ENCODE results near the gene EMB. TPM values are rescaled to one million over a fixed set of nuclear protein-coding genes. Genes with fewer than 3 reads are reported as not detected.
"Not testable (repeated sequence)": the region's sequence is repeated elsewhere in the genome, so short reads cannot be mapped to it uniquely, and the experiment has no call there.

Gene EMB
- total RNA-seq, 1 experiment from 2014 or later, result 13.3 TPM

DNA sequence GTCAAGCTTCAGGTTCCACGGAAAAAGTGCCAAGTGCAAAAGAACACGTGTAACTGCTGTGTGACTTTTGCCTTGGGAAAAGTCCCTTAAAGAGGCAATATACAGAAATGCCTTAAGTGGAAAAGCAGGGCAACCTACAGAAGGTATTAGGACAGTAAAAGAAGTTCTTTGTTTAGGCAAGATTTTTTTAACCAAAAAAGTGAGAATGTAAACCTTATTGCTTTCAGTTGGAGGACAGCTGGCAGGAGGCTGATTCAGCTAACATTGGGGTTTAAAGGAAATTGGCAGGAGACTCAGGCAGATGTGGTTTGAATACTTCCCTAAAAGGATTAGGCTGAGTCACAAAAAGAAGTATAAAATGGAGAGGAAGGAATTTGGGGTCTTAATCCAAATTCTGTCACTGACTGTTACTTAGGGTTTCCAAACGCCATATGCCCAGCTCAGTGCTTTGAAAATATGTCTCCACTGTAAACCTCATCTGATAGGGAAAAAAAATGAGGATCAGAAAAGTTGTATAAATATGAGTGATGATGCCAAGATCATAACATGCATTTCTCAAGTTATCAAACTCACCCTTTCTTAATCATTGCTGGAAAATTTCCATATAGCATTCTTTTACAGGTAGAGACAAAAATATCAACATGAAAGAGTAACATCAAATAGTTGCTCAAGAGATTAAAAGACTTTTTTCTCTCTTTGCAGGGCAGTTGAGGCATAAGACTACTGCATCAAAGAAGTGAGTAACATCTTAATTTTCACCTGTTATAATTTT is 9.8 kb downstream of the EMB start:
- in situ Hi-C loops (cut with HindIII; ENCODE audit: low sequenced_read_pairs); DNase-seq (ENCODE audit: low spot score): not testable (repeated sequence)

DNA sequence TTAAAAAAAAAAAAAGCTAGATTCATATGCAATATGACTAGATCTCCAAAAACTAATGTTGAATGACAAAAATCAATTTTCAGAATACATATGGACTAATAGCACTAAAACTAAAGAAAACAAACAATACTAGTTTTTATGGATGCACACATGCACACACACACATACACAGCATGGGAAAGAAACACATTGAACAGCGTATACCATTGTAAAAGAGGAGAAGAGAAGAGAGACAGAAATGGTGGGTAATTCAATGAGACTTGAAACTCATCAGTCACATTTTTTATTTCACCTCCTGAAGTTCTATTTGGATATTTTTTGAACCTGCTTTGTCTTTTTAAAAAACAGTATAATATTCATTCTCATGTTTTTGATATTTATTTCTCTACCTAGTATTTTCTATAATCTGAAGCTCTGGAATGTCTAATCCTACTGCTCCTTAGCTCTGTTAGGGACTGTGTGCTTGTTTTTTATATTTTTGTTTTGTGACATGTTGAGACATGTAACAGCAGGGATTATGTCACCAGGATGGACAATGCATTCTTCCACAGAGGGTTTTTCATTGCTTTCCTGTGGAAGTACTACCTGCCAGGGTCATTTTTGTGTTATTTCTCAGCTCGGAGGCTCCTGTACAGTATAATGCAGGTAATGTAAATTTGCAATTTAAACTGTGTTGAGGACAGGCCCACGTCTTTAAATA is 17.8 kb downstream of the EMB start:
- DNase-seq (ENCODE audit: low spot score); in situ Hi-C loops (cut with HindIII; ENCODE audit: low sequenced_read_pairs): not testable (repeated sequence)

DNA sequence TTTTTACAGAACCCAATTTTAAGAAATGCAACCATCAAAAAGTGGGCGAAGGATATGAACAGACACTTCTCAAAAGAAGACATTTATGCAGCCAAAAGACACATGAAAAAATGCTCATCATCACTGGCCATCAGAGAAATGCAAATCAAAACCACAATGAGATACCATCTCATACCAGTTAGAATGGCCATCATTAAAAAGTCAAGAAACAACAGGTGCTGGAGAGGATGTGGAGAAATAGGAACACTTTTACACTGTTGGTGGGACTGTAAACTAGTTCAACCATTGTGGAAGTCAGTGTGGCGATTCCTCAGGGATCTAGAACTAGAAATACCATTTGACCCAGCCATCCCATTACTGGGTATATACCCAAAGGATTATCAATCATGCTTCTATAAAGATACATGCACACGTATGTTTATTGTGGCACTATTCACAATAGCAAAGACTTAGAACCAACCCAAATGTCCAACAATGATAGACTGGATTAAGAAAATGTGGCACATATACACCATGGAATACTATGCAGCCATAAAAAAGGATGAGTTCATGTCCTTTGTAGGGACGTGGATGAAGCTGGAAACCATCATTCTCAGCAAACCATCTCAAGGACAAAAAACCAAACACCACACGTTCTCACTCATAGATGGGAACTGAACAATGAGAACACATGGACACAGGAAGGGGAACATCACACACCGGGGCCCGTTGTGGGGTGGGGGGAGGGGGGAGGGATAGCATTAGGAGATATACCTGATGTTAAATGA is 19.7 kb downstream of the EMB start:
- in situ Hi-C loops (cut with HindIII; ENCODE audit: low sequenced_read_pairs); DNase-seq (ENCODE audit: low spot score): not testable (repeated sequence)

DNA sequence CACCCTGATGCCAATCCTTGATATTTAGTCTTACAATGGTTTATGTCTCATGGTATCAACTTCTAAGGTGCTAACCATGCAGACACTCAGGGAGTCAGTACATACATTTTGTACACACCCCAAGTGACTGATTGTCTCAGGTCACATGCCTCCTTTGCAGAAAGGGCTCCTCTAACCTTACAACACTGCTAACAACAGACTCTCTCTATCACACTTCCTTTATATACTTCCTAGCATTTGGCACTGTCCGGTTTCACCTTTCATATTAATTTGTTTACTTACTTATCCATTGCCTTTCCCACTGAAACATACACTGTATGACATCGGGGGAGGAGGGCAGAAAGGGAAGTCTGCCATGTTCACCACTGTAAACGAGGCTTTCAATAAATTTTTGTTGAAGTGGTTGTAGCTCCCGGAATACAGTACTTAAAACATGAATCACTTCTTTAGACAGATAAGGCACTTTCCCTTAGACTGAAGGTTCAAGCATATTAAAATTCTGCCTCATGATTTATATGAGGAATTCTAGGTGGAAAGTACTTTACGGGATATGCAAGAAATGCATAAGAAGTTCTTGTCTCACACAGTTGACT is 20.6 kb downstream of the EMB start:
- no peak for DNase-seq (ENCODE audit: low spot score)
- in situ Hi-C loops (cut with HindIII; ENCODE audit: low sequenced_read_pairs), result no loop called here

DNA sequence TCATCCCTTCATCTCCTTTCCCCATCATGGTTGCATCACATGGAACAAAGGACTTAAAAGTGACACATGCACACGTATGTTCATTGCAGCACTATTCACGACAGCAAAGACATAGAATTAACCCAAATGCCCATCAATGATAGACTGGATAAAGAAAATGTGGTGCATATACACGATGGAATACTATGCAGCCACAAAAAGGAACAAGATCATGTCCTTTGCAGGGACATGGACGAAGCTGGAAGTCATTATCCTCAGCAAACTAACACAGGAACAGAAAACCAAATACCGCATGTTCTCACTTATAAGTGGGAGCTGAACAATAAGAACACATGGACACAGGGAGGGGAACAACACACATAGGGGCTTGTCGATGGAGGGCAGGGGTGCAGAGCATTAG is 21.4 kb downstream of the EMB start:
- in situ Hi-C loops (cut with HindIII; ENCODE audit: low sequenced_read_pairs); DNase-seq (ENCODE audit: low spot score): not testable (repeated sequence)

DNA sequence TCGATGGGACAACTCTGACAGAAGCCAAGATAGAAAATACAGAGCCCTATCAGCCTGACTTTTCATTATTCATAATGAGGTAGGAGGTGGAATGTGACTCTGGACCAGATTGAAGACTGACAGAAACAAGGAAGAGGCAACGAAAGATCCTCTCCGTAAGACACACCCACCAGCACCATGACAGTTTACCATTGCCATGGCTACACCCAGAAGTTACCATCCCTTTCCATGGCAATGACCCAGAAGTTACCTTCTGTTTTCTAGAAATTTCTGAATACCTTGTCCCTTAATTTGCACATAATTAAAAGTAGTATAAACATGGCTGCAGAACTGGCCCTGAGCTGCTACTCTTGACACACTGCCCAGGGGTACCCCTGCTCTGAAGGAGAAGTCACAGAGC is 24.5 kb downstream of the EMB start:
- in situ Hi-C loops (cut with HindIII; ENCODE audit: low sequenced_read_pairs); DNase-seq (ENCODE audit: low spot score): not testable (repeated sequence)

DNA sequence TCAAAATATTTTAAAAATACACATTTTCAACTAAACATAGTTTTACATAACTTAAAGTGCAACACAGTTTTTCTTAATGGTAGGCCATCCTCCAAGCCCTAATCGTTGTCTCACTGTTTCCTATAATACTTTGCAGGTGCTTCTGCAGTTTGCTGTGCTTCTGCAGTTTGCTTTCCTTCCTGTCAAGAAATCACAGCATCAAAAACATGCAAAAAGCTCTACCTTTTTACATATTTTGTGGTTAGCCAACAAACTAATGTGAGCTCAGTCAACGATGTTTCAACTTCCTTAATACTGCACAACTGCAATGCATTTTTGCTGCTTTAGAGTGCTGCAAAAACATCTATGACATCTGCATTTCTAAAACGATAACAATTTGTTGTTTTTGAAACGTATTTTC is 25.2 kb downstream of the EMB start:
- in situ Hi-C loops (cut with HindIII; ENCODE audit: low sequenced_read_pairs), result no loop called here
- no peak for DNase-seq (ENCODE audit: low spot score)

DNA sequence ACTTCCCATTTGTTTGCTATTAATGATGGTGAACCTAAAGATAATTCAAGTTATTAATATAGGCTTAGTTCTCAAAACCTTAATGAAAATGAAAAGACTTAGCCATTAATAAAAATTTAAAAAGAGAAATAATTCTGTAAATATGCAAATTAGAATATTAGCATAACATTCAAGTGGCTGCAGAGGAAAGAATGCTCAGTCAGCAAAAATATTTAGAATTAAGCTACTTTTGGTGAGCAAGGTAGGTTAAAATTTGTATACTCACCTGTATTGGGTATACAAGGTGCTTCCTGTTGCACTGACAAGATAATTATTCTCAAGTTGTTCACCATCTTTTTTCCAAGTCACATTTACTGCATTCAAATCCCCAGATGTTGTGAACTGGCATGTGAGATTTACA is 30.2 kb downstream of the EMB start:
- DNase-seq (ENCODE audit: low spot score); in situ Hi-C loops (cut with HindIII; ENCODE audit: low sequenced_read_pairs): not testable (repeated sequence)

DNA sequence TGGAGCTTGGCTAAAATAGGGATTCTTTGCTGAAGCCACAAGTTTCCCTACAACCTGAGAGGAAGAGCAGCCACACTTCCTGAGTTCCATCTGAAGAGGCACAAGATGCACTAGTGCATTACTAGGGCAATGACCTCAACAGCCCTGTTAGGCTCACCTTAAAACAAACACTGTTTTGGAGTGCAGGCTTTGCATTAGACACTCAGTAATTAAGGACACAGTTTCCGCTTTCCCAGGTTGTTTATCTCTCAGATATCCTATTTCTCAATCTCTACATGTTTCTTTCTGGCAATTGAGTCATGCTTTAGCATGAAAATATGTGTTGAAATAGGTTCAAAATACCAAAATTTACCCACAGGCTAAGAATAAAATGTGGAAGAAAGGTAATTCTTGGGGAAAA is 34.2 kb downstream of the EMB start:
- no peak for DNase-seq (ENCODE audit: low spot score)
- in situ Hi-C loops (cut with HindIII; ENCODE audit: low sequenced_read_pairs), result no loop called here

DNA sequence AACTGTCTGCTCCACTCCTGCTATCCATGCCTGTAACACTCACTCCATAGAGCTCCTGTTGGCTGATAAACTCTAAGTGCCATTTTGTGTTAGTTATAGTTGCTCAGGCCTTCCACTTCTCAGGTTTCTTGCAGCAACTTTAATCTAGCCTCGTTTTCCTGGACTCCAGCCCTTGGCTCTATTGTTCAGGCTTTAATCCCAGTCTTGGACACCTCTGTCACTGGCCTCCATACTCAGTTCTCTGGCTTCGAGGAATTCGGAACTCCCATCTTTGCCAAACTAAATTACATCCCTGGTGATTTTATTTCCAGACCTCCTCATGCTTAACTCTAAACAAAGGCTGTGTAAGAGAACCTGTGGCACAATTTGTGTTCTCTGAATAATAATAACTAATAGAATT is 39.8 kb downstream of the EMB start:
- in situ Hi-C loops (cut with HindIII; ENCODE audit: low sequenced_read_pairs), result no loop called here
- DNase-seq (ENCODE audit: low spot score), result no peak

DNA sequence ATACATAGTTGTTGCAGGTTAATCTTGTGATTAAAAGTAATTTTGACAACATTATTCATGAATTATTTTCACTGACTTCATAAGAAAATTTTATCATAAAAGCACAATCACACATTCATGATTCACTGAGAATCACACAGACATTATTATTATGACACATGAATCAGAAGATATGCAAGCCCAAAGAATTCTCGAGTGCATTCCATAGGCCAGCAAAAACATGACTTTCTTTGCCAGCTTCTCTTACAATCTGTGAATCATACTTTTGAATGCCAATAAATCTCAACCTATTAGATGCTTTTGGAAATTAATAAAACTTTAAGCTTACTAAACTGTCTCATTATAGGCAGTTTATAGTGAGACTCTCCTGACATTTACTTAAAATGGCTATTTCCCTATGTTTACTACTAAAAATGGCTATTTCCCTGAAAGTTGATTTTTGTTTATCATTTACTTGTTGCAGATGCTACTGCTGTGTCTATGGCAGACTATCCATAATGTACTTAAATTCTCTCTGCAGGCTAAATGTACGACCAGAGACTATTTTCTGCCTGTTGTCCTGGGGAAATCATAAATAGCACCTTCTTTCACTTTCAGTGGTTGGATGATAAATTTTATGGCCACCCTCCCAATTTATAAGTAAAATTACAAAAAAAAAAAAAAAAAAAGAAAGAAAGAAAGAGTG is 47.0 kb downstream of the EMB start:
- DNase-seq (ENCODE audit: low spot score); in situ Hi-C loops (cut with HindIII; ENCODE audit: low sequenced_read_pairs): not testable (repeated sequence)

DNA sequence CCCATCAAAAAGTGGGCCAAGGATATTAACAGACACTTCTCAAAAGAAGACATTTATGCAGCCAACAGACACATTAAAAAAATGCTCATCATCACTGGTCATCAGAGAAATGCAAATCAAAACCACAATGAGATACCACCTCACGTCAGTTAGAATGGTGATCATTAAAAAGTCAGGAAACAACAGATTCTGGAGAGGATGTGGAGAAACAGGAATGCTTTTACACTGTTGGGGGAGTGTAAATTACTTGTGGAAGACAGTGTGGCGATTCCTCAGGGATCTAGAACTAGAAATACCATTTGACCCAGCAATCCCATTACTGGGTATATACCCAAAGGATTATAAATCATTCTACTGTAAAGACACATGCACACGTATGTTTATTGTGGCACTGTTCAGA is 48.8 kb downstream of the EMB start:
- in situ Hi-C loops (cut with HindIII; ENCODE audit: low sequenced_read_pairs); DNase-seq (ENCODE audit: low spot score): not testable (repeated sequence)

DNA sequence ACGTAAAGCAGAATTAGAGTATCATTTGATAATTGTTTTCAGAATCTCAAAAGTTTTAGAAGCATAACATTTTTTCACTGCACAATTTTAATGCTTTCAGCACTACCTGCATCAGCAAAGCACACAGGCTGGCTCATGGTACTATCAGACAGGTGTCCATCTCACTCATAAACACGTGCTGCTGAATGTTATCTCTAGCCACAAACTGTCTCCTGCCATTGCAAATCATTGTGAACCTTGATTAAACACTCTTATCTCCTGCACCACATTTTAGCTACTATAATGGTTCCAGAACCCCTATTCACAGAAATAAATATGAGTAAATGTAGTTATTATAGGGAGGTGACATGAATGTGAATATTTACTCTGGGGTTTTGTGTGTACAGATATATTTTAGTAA is 56.7 kb downstream of the EMB start:
- in situ Hi-C loops (cut with HindIII; ENCODE audit: low sequenced_read_pairs); DNase-seq (ENCODE audit: low spot score): not testable (repeated sequence)

DNA sequence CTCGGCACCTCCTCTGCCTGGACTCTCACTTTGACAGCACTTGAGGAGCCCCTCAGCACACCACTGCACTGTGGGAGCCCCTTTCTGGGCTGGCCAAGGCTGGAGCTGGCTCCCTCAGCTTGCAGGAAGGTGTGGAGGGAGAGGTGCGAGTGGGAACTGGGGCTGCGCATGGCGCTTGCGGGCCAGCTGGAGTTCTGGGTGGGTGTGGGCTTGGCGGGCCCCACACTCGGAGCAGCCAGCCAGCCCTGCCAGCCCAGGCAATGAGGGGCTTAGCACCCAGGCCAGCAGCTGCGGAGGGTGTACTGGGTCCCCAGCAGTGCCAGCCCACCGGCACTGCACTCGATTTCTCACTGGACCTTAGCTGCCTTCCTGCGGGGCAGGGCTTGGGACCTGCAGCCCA is 64.4 kb downstream of the EMB start:
- DNase-seq (ENCODE audit: low spot score); in situ Hi-C loops (cut with HindIII; ENCODE audit: low sequenced_read_pairs): not testable (repeated sequence)

DNA sequence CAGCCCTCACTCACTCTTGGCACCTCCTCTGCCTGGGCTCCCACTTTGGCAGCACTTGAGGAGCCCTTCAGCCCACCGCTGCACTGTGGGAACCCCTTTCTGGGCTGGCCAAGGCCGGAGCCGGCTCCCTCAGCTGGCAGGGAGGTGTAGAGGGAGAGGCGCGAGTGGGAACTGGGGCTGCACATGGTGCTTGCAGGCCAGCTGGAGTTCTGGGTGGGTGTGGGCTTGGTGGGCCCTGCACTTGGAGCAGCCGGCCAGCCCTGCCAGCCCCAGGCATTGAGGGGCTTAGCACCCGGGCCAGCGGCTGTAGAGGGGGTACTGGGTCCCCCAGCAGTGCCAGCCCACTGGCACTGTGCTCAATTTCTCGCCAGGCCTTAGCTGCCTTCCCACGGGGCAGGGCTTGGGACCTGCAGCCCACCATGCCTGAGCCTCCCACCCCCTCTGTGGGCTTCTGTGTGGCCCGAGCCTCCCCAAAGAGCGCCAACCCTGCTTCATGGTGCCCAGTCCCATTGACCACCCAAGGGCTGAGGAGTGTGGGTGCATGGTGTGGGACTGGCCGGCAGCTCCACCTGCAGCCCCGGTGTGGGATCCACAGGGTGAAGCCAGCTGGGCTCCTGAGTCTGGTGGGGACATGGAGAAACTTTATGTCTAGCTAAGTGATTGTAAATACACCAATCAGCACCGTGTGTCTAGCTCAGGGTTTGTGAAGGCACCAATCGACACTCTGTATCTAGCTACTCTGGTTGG is 71.6 kb downstream of the EMB start:
- in situ Hi-C loops (cut with HindIII; ENCODE audit: low sequenced_read_pairs); DNase-seq (ENCODE audit: low spot score): not testable (repeated sequence)

DNA sequence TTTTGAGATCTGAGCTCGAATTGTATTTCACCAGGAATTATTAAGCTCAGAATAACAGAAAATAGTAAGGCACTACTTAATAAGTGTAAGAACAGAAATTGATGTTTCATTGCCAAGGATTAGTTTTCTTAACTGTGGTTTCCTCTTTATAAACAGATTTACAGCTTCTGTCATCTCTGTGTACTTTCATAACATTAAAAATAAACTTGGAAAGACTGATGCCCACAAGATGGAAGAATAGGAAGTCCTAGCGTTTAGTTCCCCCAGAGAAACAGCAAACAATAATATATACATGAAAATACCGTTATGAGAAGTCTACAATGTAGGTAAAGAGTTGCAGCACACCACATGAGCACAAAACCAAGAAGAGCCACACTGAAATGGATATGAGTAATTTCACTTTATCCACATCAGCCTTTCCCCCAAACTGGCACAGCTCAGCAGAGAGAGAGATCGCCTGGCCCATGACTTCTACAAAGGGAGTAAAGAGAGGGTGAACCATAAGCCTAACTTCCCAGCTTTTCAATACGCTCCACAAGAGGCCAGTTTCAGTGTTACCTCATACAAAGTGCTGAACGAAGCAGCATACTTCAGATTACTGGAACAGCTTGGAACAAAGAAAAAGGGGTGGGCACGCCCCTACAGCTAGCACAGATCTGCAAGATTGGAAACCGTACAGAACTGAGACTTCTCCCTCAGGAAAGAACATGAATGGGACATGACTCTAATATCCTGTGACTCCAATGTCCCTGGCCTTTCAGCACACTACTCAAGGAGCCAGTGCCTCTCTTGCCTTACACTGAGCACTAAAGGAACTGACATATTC is 75.4 kb downstream of the EMB start:
- in situ Hi-C loops (cut with HindIII; ENCODE audit: low sequenced_read_pairs), result no loop called here
- DNase-seq (ENCODE audit: low spot score), result no peak

DNA sequence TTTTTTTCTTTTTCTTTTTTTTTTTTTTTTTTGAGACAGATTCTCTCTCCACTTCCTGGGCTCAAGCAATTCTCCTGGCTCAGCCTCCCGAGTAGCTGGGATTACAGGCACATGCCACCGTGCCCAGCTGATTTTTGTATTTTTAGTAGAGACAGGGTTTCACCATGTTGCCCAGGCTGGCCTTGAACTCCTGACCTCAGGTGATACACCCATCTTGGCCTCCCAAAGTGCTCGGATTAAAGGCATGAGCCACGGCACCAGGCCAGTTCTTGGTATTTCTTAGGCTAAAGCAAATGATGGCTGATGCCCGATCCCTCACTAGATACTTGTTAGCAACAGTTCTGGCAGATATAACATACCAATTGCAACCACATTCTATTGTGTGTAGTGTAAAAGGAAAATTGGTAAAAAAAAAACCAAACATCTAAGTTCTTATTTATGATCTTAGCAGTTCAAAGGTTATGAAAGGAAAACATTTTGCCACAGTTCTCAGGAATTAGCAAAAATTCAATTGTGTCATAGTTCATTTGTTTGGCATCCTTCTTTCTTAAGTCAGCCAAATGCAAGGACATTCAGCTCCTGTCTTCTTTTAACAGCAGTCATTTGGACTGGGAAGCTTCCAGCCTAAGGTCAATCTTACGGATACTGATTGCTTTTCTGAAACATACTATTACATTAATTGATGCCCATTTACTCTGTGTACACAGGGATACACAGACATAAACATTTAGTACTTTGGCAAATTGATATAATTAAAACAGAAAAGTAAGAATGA is 76.4 kb downstream of the EMB start:
- DNase-seq (ENCODE audit: low spot score); in situ Hi-C loops (cut with HindIII; ENCODE audit: low sequenced_read_pairs): not testable (repeated sequence)

Measured in G401 (cell line).